Liver (tissue), 3 donors: ENCODE results near the gene CRYBB3.

Experiments used
- ATF3 ChIP-seq: IDR thresholded peaks from 2 replicates; pipeline ENCODE4 v1.6.1; 2016; ENCODE audit warnings: antibody characterized with exemption
- CTCF ChIP-seq: fragments of 150-350 bp; IDR thresholded peaks from 2 replicates; pipeline ENCODE4 v1.5.1; 2017; ENCODE audit warnings: improper control_type of control experiment, low read depth, low read length; ENCODE audit not compliant: missing input control
- EGR1 ChIP-seq, 2 donors: IDR thresholded peaks; 2 replicates each; pipeline ENCODE4 v1.6.1; 2016 to 2018; ENCODE audit warnings: antibody characterized with exemption in 2 of 2, low read depth in 2 of 2
- GABPA ChIP-seq, 2 donors: IDR thresholded peaks in 1 of 2; conservative IDR thresholded peaks in 1 of 2; 2 replicates each; pipeline ENCODE4 v1.6.1; 2016; ENCODE audit warnings: antibody characterized with exemption in 2 of 2, mild to moderate bottlenecking in 1 of 2, moderate library complexity in 1 of 2
- JUND ChIP-seq, 2 donors: IDR thresholded peaks; 2 replicates each; pipeline ENCODE4 v1.6.1; 2016; ENCODE audit warnings: antibody characterized with exemption in 2 of 2
- MAX ChIP-seq: IDR thresholded peaks from 2 replicates; pipeline ENCODE4 v1.6.1; 2016; ENCODE audit warnings: antibody characterized with exemption
- RAD21 ChIP-seq, 2 donors: IDR thresholded peaks; 2 replicates each; pipeline ENCODE4 v1.6.1; 2016; ENCODE audit warnings: antibody characterized with exemption in 2 of 2, mild to moderate bottlenecking in 2 of 2
- REST ChIP-seq: IDR thresholded peaks from 2 replicates; pipeline ENCODE4 v1.6.1; 2016; ENCODE audit warnings: antibody characterized with exemption, mild to moderate bottlenecking
- RXRA ChIP-seq, 2 donors: IDR thresholded peaks; 2 replicates each; pipeline ENCODE4 v1.6.1; 2017 to 2018; ENCODE audit warnings: antibody characterized with exemption in 2 of 2, mild to moderate bottlenecking in 1 of 2
- SP1 ChIP-seq: IDR thresholded peaks from 2 replicates; pipeline ENCODE4 v1.6.1; 2018; ENCODE audit warnings: antibody characterized with exemption, mild to moderate bottlenecking
- TAF1 ChIP-seq: conservative IDR thresholded peaks from 2 replicates; pipeline ENCODE4 v1.6.1; 2016; ENCODE audit warnings: antibody characterized with exemption, mild to moderate bottlenecking
- donor health status: healthy.
- donor health status: healthy.

- TF ChIP-seq CTCF, result no peak
- TF ChIP-seq TAF1, result peak; percentile 44
- peak; percentile 48 to 50 for TF ChIP-seq RAD21 (IDR thresholded peaks at IDR 0.05)
- no peak for TF ChIP-seq REST
- no peak for TF ChIP-seq GABPA (IDR thresholded peaks at IDR 0.05 in 1 of 2, conservative IDR thresholded peaks at IDR 0.05 in 1 of 2)
- peak; percentile 75 for TF ChIP-seq ATF3
- TF ChIP-seq MAX, result peak; percentile 61
- TF ChIP-seq JUND (IDR thresholded peaks at IDR 0.05), result peak; percentile 82 to 85
- peak in 1 of 2 donors; percentile 20 for TF ChIP-seq EGR1 (IDR thresholded peaks at IDR 0.05; ENCODE audit: low read depth in 2 of 2)
- peak; percentile 95 for TF ChIP-seq RXRA (IDR thresholded peaks at IDR 0.05)
- TF ChIP-seq SP1, result peak; percentile 92
Observed at GRCh38 chr22:25167082-25167481, 32.6 kb upstream of the CRYBB3 start.
